SH-SY5Y (cell line): ENCODE data around the gene CEBPZ.

Experiments used
- GATA2 ChIP-seq: IDR thresholded peaks from 2 replicates; pipeline ENCODE4 v1.6.1; 2011; ENCODE audit warnings: mild to moderate bottlenecking, low read depth, low read length
- GATA3 ChIP-seq: IDR thresholded peaks from 2 replicates; pipeline ENCODE4 v1.6.1; 2011; ENCODE audit warnings: low read depth, mild to moderate bottlenecking, low read length, moderate library complexity

- no peak for TF ChIP-seq GATA2
- no peak for TF ChIP-seq GATA3
Observed at GRCh38 chr2:37250869-37251740, 19.7 kb upstream of the CEBPZ start.
